Endothelial cell (in vitro differentiated cells): ENCODE measurements around the gene TRIM50. TPM values are rescaled to one million over a fixed set of nuclear protein-coding genes. Genes with fewer than 3 reads are reported as not detected.

Experiments
- DNase-seq: peaks from one replicate; pipeline ENCODE4 v3.0.0; 2021; ENCODE audit warnings: low spot score
- H3K27ac Mint-ChIP-seq: one replicate; pipeline ENCODE4 v1.8.0; 2021; ENCODE audit warnings: mixed read lengths, inconsistent platforms; ENCODE audit not compliant: unreplicated experiment
- H3K27me3 Mint-ChIP-seq: one replicate; pipeline ENCODE4 v1.8.0; 2021; ENCODE audit warnings: mild to moderate bottlenecking, moderate library complexity, mixed read lengths, inconsistent platforms; ENCODE audit not compliant: unreplicated experiment
- H3K36me3 Mint-ChIP-seq: one replicate; pipeline ENCODE4 v1.8.0; 2021; ENCODE audit warnings: mild to moderate bottlenecking, low read depth, mixed read lengths, inconsistent platforms; ENCODE audit not compliant: unreplicated experiment
- H3K4me1 Mint-ChIP-seq: one replicate; pipeline ENCODE4 v1.8.0; 2021; ENCODE audit warnings: mild to moderate bottlenecking, mixed read lengths, inconsistent platforms; ENCODE audit not compliant: unreplicated experiment
- H3K4me3 Mint-ChIP-seq: one replicate; pipeline ENCODE4 v1.8.0; 2021; ENCODE audit warnings: mild to moderate bottlenecking, mixed read lengths, inconsistent platforms; ENCODE audit not compliant: unreplicated experiment
- H3K9me3 Mint-ChIP-seq: one replicate; pipeline ENCODE4 v1.8.0; 2021; ENCODE audit warnings: mixed read lengths, inconsistent platforms; ENCODE audit not compliant: unreplicated experiment
- CTCF ChIP-seq: fragments of 200-600 bp; sonication (generic); IDR thresholded peaks from one replicate; pipeline ENCODE4 v1.5.0; 2021; ENCODE audit warnings: antibody characterized with exemption; ENCODE audit not compliant: unreplicated experiment
- total RNA-seq: library from RNA; stranded (reverse); fragmentation: NEBNext Ultra II Directional; extraction: Animal tissue kit (Norgen Biotek cat#: 25700); gene quantifications from one replicate; pipeline ENCODE4 v1.2.1, GENCODE V29; 2021; ENCODE audit not compliant: unreplicated experiment

The TRIM50 gene
- total RNA-seq, 1 donor from 2014 or later, result 0.54 TPM

GRCh38 chr7:73349763-73350162, 21.9 kb upstream of the TRIM50 start:
- Mint-ChIP-seq H3K9me3 (peaks cover 7% of the 10 kb centered on the region), H3K36me3 (no peaks in the 10 kb centered on the region), H3K27me3 (peaks cover 2% of the 10 kb centered on the region), H3K4me3 (no peak overlapping the region), H3K27ac (no peak overlapping the region), H3K4me1 (peaks cover 31% of the 10 kb centered on the region)
- no peak for DNase-seq
- no peak for TF ChIP-seq CTCF

DNA sequence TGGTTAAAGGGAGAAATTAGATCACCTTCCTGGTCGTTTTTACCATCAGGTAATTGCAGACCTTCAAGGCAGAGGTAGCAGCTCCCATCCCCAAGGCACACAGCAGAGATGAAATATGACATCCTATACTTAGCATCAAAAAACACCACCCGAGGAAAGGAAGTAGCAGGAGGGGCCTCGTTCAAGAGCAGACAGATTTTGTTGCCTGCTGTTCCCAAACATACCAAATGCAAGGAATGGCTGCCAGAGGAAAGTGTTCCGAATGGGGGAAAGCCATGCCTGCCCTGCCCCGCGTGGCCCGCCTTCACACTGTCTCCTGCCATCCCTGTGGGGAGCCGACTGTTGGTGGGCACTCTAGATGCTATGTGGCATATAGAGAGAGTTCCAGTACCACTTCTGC, 18.1 kb upstream of the TRIM50 start:
- Mint-ChIP-seq H3K27ac (no peak overlapping the region), H3K9me3 (no peaks in the 10 kb centered on the region), H3K27me3 (no peaks in the 10 kb centered on the region), H3K36me3 (peaks cover 5% of the 10 kb centered on the region), H3K4me1 (peaks cover 20% of the 10 kb centered on the region), H3K4me3 (no peak overlapping the region)
- DNase-seq, result no peak
- no peak for TF ChIP-seq CTCF

- Mint-ChIP-seq H3K9me3 (no peaks in the 10 kb centered on the region), H3K4me3 (no peak overlapping the region), H3K4me1 (peaks cover 17% of the 10 kb centered on the region), H3K36me3 (peaks cover 5% of the 10 kb centered on the region), H3K27me3 (no peaks in the 10 kb centered on the region), H3K27ac (no peak overlapping the region)
- DNase-seq, result no peak
- no peak for TF ChIP-seq CTCF
Observed at GRCh38 chr7:73345538-73345937, 17.7 kb upstream of the TRIM50 start.

GRCh38 chr7:73343671-73344380, 15.9 kb upstream of the TRIM50 start:
- peaks cover 5% of the 10 kb centered on the region for H3K36me3 Mint-ChIP-seq
- no peaks in the 10 kb centered on the region for H3K27me3 Mint-ChIP-seq
- H3K27ac Mint-ChIP-seq, result no peak overlapping the region
- H3K4me1 Mint-ChIP-seq, result peaks cover 12% of the 10 kb centered on the region
- TF ChIP-seq CTCF, result no peak
- no peaks in the 10 kb centered on the region for H3K9me3 Mint-ChIP-seq
- no peak for DNase-seq
- no peak overlapping the region for H3K4me3 Mint-ChIP-seq

DNA sequence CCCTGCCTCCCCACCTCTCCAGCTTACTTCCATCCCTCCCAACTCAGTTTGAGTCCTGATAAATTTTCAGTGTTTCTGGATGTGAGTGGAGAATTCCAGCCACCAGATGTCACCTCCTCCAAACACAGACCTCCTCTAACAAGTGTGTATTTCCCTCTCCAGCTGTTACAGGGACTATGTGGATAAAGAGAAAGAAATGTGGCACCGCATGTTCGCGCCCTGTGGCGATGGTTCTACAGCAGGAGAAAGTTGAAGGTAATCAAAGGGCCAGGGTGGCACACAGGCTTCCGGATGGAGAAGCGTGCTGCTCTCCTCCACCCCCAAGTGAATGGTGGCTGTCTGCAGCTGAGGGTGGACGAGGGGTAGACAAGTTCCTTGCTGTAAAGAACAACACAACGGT, 14.8 kb upstream of the TRIM50 start:
- Mint-ChIP-seq H3K9me3 (no peaks in the 10 kb centered on the region), H3K27ac (no peak overlapping the region), H3K27me3 (no peaks in the 10 kb centered on the region), H3K4me1 (peaks cover 5% of the 10 kb centered on the region), H3K4me3 (no peak overlapping the region), H3K36me3 (peaks cover 5% of the 10 kb centered on the region)
- peak; percentile 25 for DNase-seq
- TF ChIP-seq CTCF, result no peak
